Measurements from ENCODE around the gene DOCK10.
A peak's percentile ranks its signal among the peaks of the same experiment; 100 is the strongest.

DOCK10 gene

DNA sequence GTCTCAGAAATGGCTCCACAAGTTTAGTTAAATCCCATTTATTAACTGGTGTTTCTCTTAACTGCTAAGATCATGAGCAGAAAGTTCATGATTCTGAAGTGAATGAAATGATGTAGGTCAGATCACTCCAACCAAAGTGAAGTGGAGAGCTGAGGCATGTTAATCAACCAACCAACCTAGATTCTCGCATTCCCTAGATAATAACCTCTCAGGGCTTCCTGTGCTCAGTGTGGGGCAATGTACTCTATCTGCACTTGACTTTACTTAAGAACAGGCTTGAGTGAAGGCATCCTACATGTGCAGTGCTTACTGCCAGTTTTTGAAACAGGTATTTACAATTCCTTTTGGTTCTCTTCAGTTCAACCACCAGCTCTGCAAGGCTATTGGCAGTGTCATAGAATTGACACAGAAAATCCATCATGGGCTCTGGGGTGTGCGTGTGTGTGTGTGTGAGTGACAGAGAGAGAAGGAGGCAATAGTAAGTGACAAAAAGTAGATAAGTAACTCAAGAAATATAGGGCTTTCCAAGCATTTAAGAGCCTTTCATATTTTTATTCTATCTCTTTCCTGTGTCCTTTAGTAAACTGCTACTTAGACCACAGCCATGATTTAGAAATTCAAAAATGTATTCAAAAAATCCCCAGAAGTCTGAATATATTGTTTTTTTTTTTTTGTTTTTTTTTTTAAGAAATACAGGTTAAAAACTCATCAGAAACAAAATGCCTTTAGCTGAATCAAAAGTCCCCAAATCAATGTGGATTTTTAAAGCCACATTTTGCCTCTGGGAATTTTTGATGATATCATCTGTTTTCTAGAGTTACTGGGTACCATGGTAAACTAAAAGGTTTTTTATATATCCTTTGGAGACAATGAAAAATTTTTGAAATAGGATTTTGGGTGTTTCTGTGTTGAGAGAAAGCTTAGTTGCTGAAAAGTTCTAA is 28.6 kb downstream of the DOCK10 start:
- no peak for DNase-seq (ENCODE audit: extremely low read depth in 1 of 2, low read depth in 1 of 2)

DNA sequence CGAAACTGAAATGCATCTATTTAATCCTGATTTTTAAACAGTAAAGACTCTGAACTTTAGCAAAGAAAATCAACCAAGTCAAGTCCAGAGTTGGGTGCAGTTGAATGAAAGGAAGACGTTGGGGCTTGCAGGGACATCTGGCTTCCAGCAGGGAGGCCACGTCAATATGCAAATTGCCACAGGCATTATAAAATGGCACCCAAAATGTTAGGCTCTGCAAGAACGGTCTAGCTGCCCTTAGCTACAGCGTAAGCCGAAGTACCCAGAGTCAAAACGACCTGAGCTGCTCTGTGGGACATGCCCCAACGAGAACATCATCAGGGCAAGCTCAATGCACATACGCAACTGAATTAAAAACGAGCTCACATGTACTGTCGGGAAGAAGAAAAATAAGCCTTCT is 30.7 kb downstream of the DOCK10 start:
- no peak for DNase-seq (ENCODE audit: extremely low read depth in 1 of 2, low read depth in 1 of 2)

DNA sequence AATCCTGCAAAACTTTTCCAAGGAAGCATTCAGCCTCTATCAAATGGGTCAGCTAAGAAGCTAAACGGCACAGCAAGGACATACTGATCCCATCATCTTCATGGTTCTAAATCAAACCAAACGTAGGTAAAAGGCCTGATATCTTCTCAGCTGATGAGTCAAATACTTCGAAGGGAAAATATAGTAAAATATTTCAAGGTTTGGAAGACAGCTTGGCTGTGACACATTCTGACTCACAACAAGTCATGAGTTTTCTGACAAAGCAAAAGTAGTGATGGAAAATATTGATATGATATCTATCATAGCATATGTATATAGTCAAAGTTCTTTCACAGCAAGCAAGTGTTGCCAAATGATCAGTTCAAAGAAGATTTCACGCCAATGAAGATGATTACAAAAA is 31.5 kb downstream of the DOCK10 start:
- no peak for DNase-seq (ENCODE audit: extremely low read depth in 1 of 2, low read depth in 1 of 2)

- no peak for DNase-seq (ENCODE audit: extremely low read depth in 1 of 2, low read depth in 1 of 2)
These were observed 32.5 kb downstream of the DOCK10 start for GRCh38 chr2:225009768-225010167.

- no peak for DNase-seq (ENCODE audit: extremely low read depth in 1 of 2, low read depth in 1 of 2)
These were observed 33.3 kb downstream of the DOCK10 start for GRCh38 chr2:225008935-225009334.

DNA sequence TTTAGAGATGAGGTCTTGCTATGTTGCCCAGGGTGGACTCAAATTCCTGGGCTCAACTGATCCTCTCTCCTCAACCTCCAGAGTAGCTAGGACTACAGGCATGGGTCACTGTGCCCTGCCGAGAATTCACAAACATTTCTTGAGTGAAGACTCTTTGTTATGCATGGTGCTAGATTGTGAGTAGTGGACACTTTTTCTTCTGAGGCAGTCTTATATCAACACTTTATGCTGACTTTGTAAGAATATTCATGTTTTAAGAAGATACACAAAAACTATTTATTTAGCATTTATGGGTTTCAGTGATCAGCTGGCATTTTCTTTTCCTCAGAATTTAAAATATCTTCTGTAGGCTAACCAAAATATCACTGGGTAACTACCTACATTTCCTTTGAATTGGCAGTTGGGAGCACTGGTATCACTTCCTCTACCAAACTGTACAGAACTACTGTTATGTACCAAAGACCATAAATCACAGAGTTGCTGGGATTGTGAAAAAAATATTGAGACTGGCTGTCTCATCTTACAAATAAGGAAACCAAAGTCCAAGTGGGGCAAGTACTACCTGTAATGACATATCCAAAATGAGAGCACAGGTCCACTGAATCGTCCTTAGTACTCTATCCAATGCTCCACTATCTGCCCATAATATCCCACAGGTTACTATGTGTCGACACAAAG is 34.0 kb downstream of the DOCK10 start:
- no peak for DNase-seq (ENCODE audit: extremely low read depth in 1 of 2, low read depth in 1 of 2)

- DNase-seq (ENCODE audit: extremely low read depth in 1 of 2, low read depth in 1 of 2) = no peak
These were observed 35.5 kb downstream of the DOCK10 start for GRCh38 chr2:225006730-225007129.

GRCh38 chr2:225004597-225004996 is 37.7 kb downstream of the DOCK10 start:
- DNase-seq (ENCODE audit: extremely low read depth in 1 of 2, low read depth in 1 of 2) = no peak

DNA sequence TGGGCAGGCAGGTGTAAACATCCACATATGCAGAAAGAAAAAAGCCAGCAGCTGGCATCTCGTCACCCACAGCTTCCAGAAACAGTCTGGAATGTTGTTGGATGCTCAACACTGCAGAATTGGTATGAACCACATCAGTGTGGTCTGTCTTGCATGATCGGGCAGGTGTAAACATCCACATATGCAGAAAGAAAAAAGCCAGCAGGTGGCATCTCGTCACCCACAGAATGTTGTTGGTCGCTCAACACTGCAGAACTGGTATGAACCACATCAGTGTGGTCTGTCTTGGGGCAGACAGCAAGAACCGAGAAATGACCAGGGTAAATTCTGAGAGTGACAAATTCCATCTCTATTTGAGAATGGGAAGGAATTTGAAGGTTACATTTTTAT is 39.6 kb downstream of the DOCK10 start:
- DNase-seq (ENCODE audit: extremely low read depth in 1 of 2, low read depth in 1 of 2) = no peak

DNA sequence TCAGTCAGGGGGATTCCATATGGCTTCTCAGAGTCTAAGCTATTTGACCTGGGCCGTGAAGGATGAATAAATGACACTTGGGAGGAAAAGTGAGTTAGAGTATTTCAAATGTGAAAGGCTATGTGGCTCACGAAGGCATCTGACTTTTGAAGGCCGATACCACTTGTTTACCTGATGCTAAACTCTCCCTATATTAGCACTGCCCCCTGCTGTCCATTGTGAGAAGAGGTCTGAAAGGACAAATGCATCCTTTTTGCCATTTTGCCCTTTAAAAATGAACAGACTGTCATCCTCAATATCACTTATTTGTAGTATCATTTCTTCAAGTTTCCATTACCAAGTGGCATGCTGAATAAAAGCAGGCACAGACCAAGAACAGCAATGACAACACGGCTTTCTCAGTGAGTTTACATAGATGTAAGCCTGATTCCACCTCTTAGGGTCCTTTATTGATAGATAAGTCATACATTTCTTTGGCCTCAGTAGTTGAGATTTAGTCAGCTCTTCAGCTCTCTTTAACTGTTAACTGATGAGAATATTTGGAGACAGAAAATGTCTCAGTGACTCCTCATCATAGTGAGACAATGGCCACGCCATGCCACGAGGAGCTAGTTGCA is 40.1 kb downstream of the DOCK10 start:
- DNase-seq (ENCODE audit: extremely low read depth in 1 of 2, low read depth in 1 of 2) = peak in 1 of 2 donors; percentile 59

DNA sequence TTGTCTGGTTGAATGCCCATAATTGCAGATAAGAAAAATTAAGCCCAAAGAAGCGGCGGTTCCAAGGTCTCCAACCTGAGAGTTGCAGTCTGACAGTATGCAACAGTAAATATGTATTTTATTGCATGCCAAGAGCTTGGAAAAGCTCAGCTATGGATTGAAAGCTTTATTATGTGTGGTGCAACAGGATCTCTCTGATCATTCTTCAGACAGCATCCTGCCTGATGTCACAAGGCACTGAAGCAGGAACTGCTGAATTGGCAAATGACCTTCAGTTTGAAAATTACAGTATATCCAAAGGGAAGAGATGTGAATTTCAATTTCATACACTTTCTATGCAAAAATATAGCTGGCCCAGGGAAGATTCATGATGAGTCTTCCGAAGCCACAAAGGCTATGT is 42.5 kb downstream of the DOCK10 start:
- no peak for DNase-seq (ENCODE audit: extremely low read depth in 1 of 2, low read depth in 1 of 2)

- DNase-seq (ENCODE audit: extremely low read depth in 1 of 2, low read depth in 1 of 2) = no peak
These were observed 42.9 kb downstream of the DOCK10 start for GRCh38 chr2:224999321-224999720.

DNA sequence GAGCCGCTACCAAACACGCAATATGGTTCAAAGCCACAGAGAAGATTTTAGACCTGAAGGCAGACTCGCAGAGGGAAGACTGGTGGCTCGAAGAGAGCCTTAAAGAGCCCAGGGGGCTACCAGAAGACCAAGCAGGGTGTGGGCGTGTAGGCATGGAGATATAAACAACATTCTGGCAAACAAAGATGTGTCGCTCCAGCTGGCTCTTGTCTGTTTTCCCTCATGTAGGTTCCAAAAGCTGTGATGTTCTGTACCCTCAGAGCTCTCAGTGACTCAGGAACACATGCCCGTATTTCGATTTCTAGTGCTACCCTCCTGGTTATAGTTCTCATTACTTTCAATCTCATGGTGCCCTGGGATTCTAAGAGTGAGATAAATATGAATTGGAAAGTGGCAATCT is 44.5 kb downstream of the DOCK10 start:
- no peak for DNase-seq (ENCODE audit: extremely low read depth in 1 of 2, low read depth in 1 of 2)

DNA sequence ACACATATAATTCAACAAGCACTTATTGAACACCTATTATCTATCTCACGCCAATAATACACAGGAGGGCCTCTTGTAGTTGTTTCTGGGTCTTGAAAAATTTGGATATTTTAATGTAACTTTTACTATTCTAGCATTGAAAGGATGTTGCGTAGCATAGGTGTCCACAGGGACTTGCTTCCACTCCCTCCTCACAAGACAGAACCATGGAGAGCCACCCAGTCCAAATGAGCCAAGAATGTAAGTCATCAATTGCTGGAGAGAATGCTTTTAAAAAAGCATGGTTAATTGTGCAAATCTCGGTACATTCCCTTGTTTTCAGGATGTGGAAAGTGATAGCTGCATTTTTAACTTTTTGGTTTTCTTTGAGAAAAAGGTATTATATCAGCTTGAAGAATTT is 46.8 kb downstream of the DOCK10 start:
- DNase-seq (ENCODE audit: extremely low read depth in 1 of 2, low read depth in 1 of 2) = no peak

DNA sequence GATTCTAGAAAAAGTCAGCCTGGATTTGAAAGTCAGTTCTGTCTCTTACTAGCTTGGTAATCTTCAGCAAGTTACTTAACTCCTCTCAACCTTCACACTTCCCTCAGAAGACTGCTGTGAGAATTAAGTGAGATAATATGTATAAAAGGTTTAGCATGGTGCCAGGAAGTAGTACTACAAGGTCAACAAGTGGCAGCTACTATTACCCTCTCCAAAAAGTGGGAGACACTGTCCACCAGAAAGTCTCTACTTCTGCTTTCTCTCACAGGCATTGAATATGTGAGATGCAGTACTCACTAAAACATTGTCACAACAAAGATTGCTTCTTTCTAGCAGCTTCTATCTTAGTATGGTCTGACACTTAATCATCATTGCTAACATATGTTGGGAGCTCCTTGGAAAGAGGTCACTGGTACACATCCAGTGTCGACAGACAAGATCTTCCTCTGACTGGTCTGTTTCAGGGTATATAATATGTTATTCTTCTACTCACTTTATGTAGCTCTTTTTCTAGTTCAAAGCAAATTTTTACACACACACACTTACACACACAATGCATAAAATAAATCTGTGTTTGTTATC is 47.9 kb downstream of the DOCK10 start:
- DNase-seq (ENCODE audit: extremely low read depth in 1 of 2, low read depth in 1 of 2) = no peak

DNA sequence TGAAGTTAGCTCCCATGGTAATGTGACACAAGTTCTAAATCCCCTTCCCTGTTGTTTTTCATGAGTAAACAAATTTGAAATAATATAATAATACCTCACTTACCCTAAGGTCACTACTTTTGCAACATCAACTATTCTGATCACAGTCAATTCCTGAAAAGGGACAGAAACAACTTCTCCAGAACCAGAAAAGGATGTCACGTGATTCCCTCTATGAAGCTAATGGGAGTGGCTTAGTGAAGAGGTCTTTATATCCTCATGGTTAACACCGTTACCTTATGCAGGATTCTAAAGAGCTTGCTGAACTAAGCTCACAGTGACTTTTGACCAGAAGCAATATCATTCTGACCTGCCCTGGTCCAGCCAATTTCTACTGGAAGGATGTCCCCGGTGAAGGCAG is 51.6 kb downstream of the DOCK10 start:
- DNase-seq (ENCODE audit: extremely low read depth in 1 of 2, low read depth in 1 of 2) = no peak

DNA sequence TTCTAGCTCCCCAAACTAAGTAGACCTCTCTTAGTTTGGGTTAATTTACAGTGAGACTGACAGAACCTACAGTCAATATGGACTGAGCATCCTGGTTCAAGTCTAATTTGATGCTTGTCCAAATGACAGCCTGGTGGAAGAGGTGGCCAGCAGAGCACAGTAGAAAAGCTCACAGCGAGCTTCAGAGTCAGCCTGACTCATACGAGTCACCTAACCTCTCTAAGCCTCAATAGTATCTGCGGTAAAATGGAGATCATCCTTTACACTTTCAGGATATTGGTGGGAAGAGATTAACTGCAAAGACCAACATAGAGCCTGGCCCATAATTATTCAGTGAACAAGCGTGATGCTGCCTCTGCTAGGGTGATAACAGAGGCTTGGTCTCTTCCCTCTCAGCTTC is 54.5 kb downstream of the DOCK10 start:
- DNase-seq (ENCODE audit: extremely low read depth in 1 of 2, low read depth in 1 of 2) = peak in 1 of 2 donors; percentile 33

DNA sequence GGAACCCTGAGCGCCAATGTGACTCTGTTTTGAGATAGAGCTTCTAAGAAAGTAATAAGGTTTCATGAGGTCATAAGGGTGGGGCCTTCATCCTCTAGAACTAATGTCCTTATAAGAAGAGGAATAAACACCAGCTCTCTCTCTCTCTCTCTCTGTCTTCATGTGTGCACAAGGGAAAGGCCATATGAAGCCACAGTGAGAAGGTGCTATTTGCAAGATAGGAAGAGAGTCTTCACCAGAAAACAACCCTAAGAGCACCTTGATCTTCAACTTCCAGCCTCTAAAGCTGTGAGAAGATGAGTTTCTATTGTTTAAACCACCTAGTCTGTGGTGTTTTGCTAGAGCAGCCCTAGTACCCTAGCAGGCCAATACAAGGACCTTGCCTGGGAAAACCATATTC is 55.8 kb downstream of the DOCK10 start:
- no peak for DNase-seq (ENCODE audit: extremely low read depth in 1 of 2, low read depth in 1 of 2)

- no peak for DNase-seq (ENCODE audit: extremely low read depth in 1 of 2, low read depth in 1 of 2)
These were observed 57.6 kb downstream of the DOCK10 start for GRCh38 chr2:224984637-224985036.

- no peak for DNase-seq (ENCODE audit: extremely low read depth in 1 of 2, low read depth in 1 of 2)
These were observed 58.3 kb downstream of the DOCK10 start for GRCh38 chr2:224983712-224984554.
